BJ (cell line): Measurements from ENCODE around the gene AP2M1. TPM values are rescaled to one million over a fixed set of nuclear protein-coding genes. Genes with fewer than 3 reads are reported as not detected.

Experiments
- CTCF ChIA-PET: fragments of 350-600 bp; formaldehyde crosslinking; extraction: SDS; loops from one replicate; lab custom pipeline; 2021; ENCODE audit warnings: antibody characterized with exemption, inconsistent platforms; lab: Yijun Ruan, JAX
- POLR2A ChIA-PET: fragments of 300-600 bp; sonication (Branson Sonifier 250); formaldehyde crosslinking; extraction: SDS; loops from one replicate; lab custom pipeline; 2021; ENCODE audit warnings: antibody characterized with exemption; lab: Charles Lee
- DNase-seq: peaks from one replicate; pipeline ENCODE4 v3.0.0-alpha.2; 2011; ENCODE audit warnings: low read depth
- H3K27me3 ChIP-seq: 2 replicates; pipeline ENCODE4 v1.6.0; 2011; ENCODE audit warnings: low read length; ENCODE audit not compliant: control insufficient read depth, insufficient read depth
- H3K36me3 ChIP-seq: 2 replicates; pipeline ENCODE4 v1.5.1; 2011; ENCODE audit warnings: low read length; ENCODE audit not compliant: control insufficient read depth, insufficient read depth
- H3K4me3 ChIP-seq: 2 replicates; pipeline ENCODE4 v1.5.1; 2011; ENCODE audit warnings: low read depth, mild to moderate bottlenecking, control low read depth, low read length
- polyA plus RNA-seq: library from polyadenylated mRNA; depleted of rRNA; stranded (reverse); fragments of >200 nt; gene quantifications from 2 replicates; pipeline ENCODE4 v1.2.3, GENCODE V29; 2011
- TF ChIP-seq, protein P1 (sequence below): IDR thresholded peaks from 2 replicates; pipeline ENCODE4 v1.5.1; 2011; ENCODE audit warnings: low read depth, mild to moderate bottlenecking, control low read depth, inconsistent platforms, low read length, moderate library complexity; ENCODE audit not compliant: insufficient read depth

Gene AP2M1
- polyA plus RNA-seq, 1 experiment = 1,761 TPM

DNA sequence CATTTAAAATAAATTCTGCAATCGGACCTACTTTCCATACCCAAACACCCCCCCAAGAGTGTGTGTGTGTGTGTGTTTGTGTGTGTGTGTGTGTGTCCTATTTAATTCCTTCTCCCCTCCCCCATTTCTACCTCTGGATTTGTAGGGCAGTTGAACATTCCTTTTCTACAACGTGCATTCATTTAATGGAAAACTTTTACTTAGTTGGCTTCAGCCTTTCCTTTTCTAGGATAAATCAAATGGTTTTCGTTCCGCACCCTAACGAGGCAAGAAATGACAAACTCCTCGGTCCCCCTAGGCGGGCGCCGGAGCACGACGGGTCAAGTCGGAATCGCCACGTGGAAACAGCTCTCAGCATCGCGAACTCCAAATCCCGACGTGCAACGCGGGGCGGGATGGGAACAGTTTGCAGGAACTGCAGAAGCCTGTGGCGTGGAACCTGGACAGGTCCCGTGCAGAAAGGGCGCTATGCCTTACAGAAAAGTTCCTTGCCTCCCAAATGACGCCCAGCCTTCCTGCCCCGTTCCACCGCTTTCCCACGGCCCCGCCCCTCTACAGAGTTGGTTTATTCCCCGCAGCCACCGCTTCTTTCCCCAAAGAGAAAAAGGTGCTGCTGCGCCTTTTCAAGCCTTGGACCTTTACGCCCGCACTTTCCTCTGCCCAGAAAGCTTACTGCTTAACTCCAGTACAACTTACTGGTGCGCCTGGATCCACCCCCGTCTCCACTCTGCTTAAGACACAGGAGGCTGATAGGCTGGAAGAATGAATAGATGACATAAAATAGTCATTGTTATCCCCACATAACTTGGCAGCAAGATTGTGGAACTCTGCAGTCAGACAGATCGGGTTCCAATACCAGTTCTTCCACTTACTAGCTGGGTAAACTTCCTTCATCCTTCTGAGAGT lies 40.6 kb upstream of the AP2M1 start:
- Histone ChIP-seq H3K4me3 (peak overlapping the region; percentile 85), H3K27me3 (no peaks in the 10 kb centered on the region), H3K36me3 (peaks cover 3% of the 10 kb centered on the region; the same call in 1 of the 2 replicates)
- POLR2A ChIA-PET = interaction anchor here (0.6 kb wide), 1 partner anchor 119 kb away, joined by 3 read pairs; no protein-coding TSS in a partner anchor
- CTCF ChIA-PET = interaction anchor here (1.0 to 3.5 kb wide), 6 partner anchors 11 to 236 kb away, joined by 3 to 24 read pairs (median 5); partner anchors contain the start of gene EEF1AKMT4
- DNase-seq = no peak
- TF ChIP-seq, protein P1, sequence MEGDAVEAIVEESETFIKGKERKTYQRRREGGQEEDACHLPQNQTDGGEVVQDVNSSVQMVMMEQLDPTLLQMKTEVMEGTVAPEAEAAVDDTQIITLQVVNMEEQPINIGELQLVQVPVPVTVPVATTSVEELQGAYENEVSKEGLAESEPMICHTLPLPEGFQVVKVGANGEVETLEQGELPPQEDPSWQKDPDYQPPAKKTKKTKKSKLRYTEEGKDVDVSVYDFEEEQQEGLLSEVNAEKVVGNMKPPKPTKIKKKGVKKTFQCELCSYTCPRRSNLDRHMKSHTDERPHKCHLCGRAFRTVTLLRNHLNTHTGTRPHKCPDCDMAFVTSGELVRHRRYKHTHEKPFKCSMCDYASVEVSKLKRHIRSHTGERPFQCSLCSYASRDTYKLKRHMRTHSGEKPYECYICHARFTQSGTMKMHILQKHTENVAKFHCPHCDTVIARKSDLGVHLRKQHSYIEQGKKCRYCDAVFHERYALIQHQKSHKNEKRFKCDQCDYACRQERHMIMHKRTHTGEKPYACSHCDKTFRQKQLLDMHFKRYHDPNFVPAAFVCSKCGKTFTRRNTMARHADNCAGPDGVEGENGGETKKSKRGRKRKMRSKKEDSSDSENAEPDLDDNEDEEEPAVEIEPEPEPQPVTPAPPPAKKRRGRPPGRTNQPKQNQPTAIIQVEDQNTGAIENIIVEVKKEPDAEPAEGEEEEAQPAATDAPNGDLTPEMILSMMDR = no peak

DNA sequence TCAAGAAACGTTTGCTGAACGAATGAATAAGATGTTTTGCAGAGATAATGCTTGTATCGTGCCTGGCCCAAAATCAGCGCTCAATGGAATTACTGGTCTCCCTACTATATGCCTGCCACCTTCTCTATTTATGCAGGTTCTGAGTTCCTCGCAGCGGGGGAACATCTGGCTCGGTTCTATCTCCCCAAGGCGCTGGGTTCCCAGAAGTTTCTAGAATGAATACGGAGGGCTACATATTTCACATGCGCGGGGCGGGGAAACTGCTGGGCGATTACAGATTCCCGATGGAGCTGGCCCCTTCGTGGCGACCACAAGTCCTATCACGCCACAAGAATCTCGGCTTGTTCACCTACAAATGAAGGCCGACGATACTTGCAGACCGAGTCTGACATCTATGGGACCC lies 39.9 kb upstream of the AP2M1 start:
- POLR2A ChIA-PET = interaction anchor here (0.6 to 0.7 kb wide), 3 partner anchors 10 to 120 kb away, joined by 3 to 11 read pairs (median 3); no protein-coding TSS in a partner anchor

GRCh38 chr3:184135149-184135910 lies 39.3 kb upstream of the AP2M1 start, which contains the start of gene EIF2B5:
Gene EIF2B5 (plus strand): TSS chr3:184135358. CDS start chr3:184135386, 28 bp downstream.
- no peaks in the 10 kb centered on the region for H3K27me3 ChIP-seq
- CTCF ChIA-PET = interaction anchor here (0.6 to 3.5 kb wide), 8 partner anchors 10 to 243 kb away, joined by 3 to 24 read pairs (median 3); partner anchors contain the start of gene EEF1AKMT4
- H3K4me3 ChIP-seq = peak within 1 kb of the TSS; percentile 85
- TF ChIP-seq, protein P1 = peak; percentile 53
- DNase-seq = peak; percentile 77
- POLR2A ChIA-PET = interaction anchor here (0.7 kb wide), 2 partner anchors 10 to 41 kb away, joined by 3 to 11 read pairs; no protein-coding TSS in a partner anchor
- H3K36me3 ChIP-seq = peaks cover 4% of the 10 kb centered on the region; the same call in 1 of the 2 replicates

More for the DNA sequence above, 39.9 kb upstream of the AP2M1 start:
- TF ChIP-seq, protein P1 = no peak
- CTCF ChIA-PET = interaction anchor here (0.7 to 3.5 kb wide), 7 partner anchors 10 to 243 kb away, joined by 3 to 24 read pairs (median 3); partner anchors contain the start of gene EEF1AKMT4
- Histone ChIP-seq H3K36me3 (peaks cover 3% of the 10 kb centered on the region; the same call in 1 of the 2 replicates), H3K27me3 (no peaks in the 10 kb centered on the region), H3K4me3 (peak overlapping the region; percentile 85)
- DNase-seq = no peak

DNA sequence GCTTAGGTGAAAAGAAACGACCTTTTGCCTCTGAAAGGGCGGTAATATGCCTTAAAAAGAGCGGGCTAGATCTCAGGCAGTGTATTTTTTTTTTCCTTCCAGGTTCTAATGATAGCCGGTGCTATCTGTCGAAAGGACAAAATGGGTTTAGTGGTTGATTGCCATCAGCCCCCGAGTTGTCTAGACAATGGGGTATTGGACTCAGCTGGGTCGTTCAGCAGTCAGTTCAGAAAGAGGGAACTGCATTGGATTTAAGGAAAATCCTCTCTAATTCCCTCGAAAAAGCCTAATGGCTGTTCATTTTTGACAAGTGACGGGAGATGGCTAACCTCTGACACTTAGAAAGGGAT lies 38.8 kb upstream of the AP2M1 start:
- TF ChIP-seq, protein P1 = no peak
- peaks cover 5% of the 10 kb centered on the region; the same call in 1 of the 2 replicates for H3K36me3 ChIP-seq
- peak overlapping the region; percentile 85 for H3K4me3 ChIP-seq
- DNase-seq = no peak
- ChIA-PET CTCF (interaction anchor here (0.6 to 3.5 kb wide), 5 partner anchors 9 to 114 kb away, joined by 3 to 24 read pairs (median 3); partner anchors contain the start of gene EEF1AKMT4), POLR2A (no interaction called here)
- no peaks in the 10 kb centered on the region for H3K27me3 ChIP-seq
